OCI-LY1 (cell line): ENCODE measurements around the gene EME2.

ENCODE experiments used
- CTCF ChIP-seq: fragments of 200-600 bp; sonication (generic), shearing (Covaris generic); IDR thresholded peaks from 2 replicates; pipeline ENCODE4 v1.5.1; 2017; ENCODE audit warnings: mild to moderate bottlenecking, antibody characterized with exemption, low read length, moderate library complexity, mixed read lengths
- EZH2 ChIP-seq: fragments of 200-600 bp; sonication (generic), shearing (Covaris generic); IDR thresholded peaks from 2 replicates; pipeline ENCODE4 v1.8.0; 2017; ENCODE audit warnings: borderline replicate concordance, mixed run types, mild to moderate bottlenecking, antibody characterized with exemption, low read length, moderate library complexity, mixed read lengths

GRCh38 chr16:1777375-1778199, 5.0 kb downstream of the EME2 start:
- TF ChIP-seq EZH2 (no peak), CTCF (no peak)
